KMS-11 (cell line): ENCODE measurements around the gene C10orf95.

ENCODE experiments used
- H2AFZ ChIP-seq: fragments of 200-600 bp; sonication (generic); 2 replicates; pipeline ENCODE4 v1.6.1; 2016; ENCODE audit warnings: antibody characterized with exemption, mixed run types, low read depth
- H3K27ac ChIP-seq: fragments of 200-600 bp; sonication (generic); 2 replicates; pipeline ENCODE4 v1.6.1; 2016; ENCODE audit warnings: mild to moderate bottlenecking, mixed run types
- H3K27me3 ChIP-seq: fragments of 200-600 bp; sonication (generic); 2 replicates; pipeline ENCODE4 v1.6.1; 2017; ENCODE audit warnings: mild to moderate bottlenecking, low read depth, mixed run types, moderate library complexity; ENCODE audit not compliant: insufficient read depth
- H3K36me3 ChIP-seq: fragments of 200-600 bp; sonication (generic); 2 replicates; pipeline ENCODE4 v1.6.1; 2017; ENCODE audit warnings: mild to moderate bottlenecking, mixed run types; ENCODE audit not compliant: insufficient read depth
- H3K4me1 ChIP-seq: fragments of 200-600 bp; sonication (generic); 2 replicates; pipeline ENCODE4 v1.6.1; 2016; ENCODE audit warnings: mild to moderate bottlenecking, low read depth, mixed run types; ENCODE audit not compliant: poor library complexity, severe bottlenecking
- H3K4me2 ChIP-seq: fragments of 200-600 bp; sonication (generic); 2 replicates; pipeline ENCODE4 v1.7.0; 2016; ENCODE audit warnings: mild to moderate bottlenecking, mixed run types
- H3K4me3 ChIP-seq: fragments of 200-600 bp; sonication (generic); IDR thresholded peaks from 2 replicates; pipeline ENCODE4 v1.6.1; 2017; ENCODE audit warnings: low read depth, low read length, mixed read lengths; ENCODE audit not compliant: insufficient read depth
- H3K79me2 ChIP-seq: fragments of 200-600 bp; sonication (generic); 2 replicates; pipeline ENCODE4 v1.6.1; 2016; ENCODE audit warnings: low read depth, mixed run types; ENCODE audit not compliant: insufficient read depth
- H3K9ac ChIP-seq: fragments of 200-600 bp; sonication (generic); 2 replicates; pipeline ENCODE4 v1.6.1; 2016; ENCODE audit warnings: mild to moderate bottlenecking, mixed run types
- H4K20me1 ChIP-seq: fragments of 200-600 bp; sonication (generic); 2 replicates; pipeline ENCODE4 v1.6.1; 2016; ENCODE audit warnings: mild to moderate bottlenecking, mixed run types; ENCODE audit not compliant: insufficient read depth
- TF ChIP-seq, protein P1 (sequence below): fragments of 200-600 bp; sonication (generic); conservative IDR thresholded peaks from 2 replicates; pipeline ENCODE4 v1.6.1; 2017; ENCODE audit warnings: low read depth, mild to moderate bottlenecking, antibody characterized with exemption, low read length, moderate library complexity, mixed read lengths

C10orf95 gene

DNA sequence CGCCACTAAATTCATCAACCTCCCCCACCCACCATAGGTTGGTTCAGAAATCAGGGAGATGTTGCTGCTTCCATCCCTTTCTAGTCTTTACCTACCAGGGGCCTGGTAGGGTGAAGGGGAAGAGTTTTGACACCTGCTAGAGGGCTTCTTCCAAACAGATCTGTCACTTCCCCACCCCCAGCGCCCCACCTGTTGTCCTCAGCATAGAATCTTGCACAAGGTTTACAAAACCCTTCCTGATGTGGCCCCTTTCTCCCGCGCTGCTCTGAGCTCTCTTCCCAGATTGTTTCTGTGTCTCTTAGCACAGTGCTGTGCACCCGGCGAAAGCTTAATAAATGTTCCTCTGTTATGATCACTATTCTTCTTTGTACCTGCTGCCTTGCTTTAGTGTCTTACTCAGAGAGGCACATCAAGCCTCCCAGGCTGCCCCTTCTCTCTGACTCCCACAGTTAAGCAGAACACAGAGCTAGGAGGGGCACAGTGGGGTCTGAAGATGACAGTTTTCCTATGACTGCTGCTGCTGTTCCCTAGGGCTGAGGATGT is 11.2 kb upstream of the C10orf95 start:
- H3K4me2 ChIP-seq: no peak overlapping the region
- H3K27me3 ChIP-seq: no peaks in the 10 kb centered on the region
- H4K20me1 ChIP-seq: no peaks in the 10 kb centered on the region
- peaks cover 22% of the 10 kb centered on the region for H3K4me1 ChIP-seq
- no peak overlapping the region for H3K9ac ChIP-seq
- no peaks in the 10 kb centered on the region for H3K79me2 ChIP-seq
- TF ChIP-seq, protein P1, sequence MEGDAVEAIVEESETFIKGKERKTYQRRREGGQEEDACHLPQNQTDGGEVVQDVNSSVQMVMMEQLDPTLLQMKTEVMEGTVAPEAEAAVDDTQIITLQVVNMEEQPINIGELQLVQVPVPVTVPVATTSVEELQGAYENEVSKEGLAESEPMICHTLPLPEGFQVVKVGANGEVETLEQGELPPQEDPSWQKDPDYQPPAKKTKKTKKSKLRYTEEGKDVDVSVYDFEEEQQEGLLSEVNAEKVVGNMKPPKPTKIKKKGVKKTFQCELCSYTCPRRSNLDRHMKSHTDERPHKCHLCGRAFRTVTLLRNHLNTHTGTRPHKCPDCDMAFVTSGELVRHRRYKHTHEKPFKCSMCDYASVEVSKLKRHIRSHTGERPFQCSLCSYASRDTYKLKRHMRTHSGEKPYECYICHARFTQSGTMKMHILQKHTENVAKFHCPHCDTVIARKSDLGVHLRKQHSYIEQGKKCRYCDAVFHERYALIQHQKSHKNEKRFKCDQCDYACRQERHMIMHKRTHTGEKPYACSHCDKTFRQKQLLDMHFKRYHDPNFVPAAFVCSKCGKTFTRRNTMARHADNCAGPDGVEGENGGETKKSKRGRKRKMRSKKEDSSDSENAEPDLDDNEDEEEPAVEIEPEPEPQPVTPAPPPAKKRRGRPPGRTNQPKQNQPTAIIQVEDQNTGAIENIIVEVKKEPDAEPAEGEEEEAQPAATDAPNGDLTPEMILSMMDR: no peak
- H3K27ac ChIP-seq: no peak overlapping the region
- H3K36me3 ChIP-seq: no peaks in the 10 kb centered on the region
- no peak overlapping the region for H3K4me3 ChIP-seq
- H2AFZ ChIP-seq: no peak overlapping the region

DNA sequence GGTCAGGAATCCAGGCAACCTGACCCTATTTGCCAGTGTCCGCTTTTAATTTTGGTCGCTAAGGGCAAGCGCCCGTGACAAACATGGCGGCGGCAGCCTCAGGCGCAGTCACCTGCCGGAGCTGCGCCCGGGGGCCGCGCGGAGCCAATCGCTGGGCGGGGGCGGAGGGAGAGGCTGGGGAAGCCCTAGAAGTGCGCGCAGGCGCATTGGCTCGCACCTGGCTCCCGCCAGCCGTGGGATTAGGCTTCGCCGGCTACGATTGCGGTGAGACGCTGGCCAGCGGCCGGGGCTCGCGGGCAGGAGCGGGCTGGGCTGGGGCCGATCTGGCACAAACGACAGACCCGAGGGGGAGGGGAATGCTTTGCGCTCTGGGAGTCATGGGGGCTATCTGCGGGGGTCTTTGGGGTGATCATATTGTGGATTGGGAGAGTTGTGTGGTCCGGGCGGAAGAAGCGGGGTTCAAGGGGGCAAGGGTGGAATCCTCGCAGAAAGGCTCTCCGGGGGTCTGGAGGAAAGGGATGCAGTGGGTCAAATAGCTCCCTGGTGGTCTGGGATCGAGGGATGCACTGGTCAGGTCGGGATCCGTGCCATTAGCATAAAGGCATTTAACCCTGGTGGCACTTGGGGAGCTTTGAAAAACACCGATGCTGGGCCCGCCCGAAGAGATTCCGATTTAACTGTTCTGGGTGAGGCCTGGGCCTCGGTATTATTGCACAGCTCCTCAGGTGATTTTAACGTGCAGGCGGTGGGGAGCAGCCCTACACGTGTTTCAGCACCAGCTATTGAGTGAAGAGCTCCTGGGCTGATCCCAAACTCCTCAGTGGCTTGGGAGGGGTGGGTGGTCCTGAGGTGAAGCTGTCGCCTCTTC is 10.1 kb upstream of the C10orf95 start:
- TF ChIP-seq, protein P1: no peak
- peak overlapping the region; percentile 47; the same call in 1 of the 2 replicates for H3K9ac ChIP-seq
- peak overlapping the region; percentile 84 for H3K4me2 ChIP-seq
- no peaks in the 10 kb centered on the region for H3K36me3 ChIP-seq
- no peaks in the 10 kb centered on the region for H3K79me2 ChIP-seq
- no peak overlapping the region for H3K4me3 ChIP-seq
- peak overlapping the region; percentile 37; the same call in 1 of the 2 replicates for H3K27ac ChIP-seq
- no peaks in the 10 kb centered on the region for H4K20me1 ChIP-seq
- no peaks in the 10 kb centered on the region for H3K27me3 ChIP-seq
- H3K4me1 ChIP-seq: peaks cover 22% of the 10 kb centered on the region
- H2AFZ ChIP-seq: peak overlapping the region; percentile 98

DNA sequence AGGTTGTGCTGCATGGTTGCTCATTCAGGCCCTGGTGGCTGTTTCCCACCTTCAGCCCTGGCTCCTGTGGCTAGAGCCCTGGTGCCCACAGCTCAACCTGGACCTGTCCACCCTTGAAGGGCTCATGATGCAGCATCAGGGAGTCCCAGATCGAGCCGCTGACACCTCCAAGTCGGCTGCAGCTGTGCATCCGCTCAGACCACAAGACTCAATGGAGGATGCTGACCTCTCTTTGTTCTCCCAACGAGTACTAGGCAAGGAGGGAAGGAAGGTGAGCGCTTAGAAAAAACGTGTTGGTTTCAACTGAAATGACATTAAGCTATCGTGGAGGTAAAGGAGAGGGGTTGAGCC is 9.5 kb upstream of the C10orf95 start:
- no peak overlapping the region for H3K4me3 ChIP-seq
- no peaks in the 10 kb centered on the region for H3K36me3 ChIP-seq
- H3K27me3 ChIP-seq: no peaks in the 10 kb centered on the region
- TF ChIP-seq, protein P1: no peak
- no peaks in the 10 kb centered on the region for H4K20me1 ChIP-seq
- H3K9ac ChIP-seq: peak overlapping the region; percentile 47; the same call in 1 of the 2 replicates
- H2AFZ ChIP-seq: peak overlapping the region; percentile 98
- peak overlapping the region; percentile 37; the same call in 1 of the 2 replicates for H3K27ac ChIP-seq
- no peaks in the 10 kb centered on the region for H3K79me2 ChIP-seq
- peak overlapping the region; percentile 84 for H3K4me2 ChIP-seq
- H3K4me1 ChIP-seq: peaks cover 22% of the 10 kb centered on the region

DNA sequence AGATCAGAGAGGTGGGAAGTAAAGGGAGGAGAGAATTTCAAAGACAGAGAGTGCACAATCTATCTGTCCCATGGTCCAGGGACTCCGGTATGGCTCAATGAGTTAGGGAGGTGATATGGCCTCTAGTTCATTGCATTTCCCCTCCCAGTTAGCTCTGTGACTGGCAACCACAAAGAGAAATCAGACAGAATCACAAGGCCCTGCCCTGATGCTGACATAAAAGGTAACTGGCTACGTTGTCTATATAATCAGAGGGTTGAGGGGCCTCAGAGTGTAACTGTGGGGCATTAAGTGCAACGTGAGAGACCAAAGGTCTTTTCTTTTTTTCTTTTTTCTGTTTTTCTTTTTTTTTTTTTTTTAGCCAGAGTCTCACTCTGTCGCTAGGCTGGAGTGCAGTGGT is 7.3 kb upstream of the C10orf95 start:
- Histone ChIP-seq H3K9ac (no peak overlapping the region), H3K27me3 (no peaks in the 10 kb centered on the region), H3K4me2 (no peak overlapping the region), H3K36me3 (no peaks in the 10 kb centered on the region), H2AFZ (no peak overlapping the region), H3K4me1 (peaks cover 28% of the 10 kb centered on the region), H3K27ac (no peak overlapping the region), H4K20me1 (no peaks in the 10 kb centered on the region), H3K79me2 (no peaks in the 10 kb centered on the region), H3K4me3 (no peak overlapping the region)
- TF ChIP-seq, protein P1: no peak
